Heart right ventricle (tissue), 16 donors: ENCODE measurements around the gene YBX2. TPM values are rescaled to one million over a fixed set of nuclear protein-coding genes. Genes with fewer than 3 reads are reported as not detected.
A peak's percentile ranks its signal among the peaks of the same experiment; 100 is the strongest.

ENCODE experiments used
- ATAC-seq, 8 donors: fragments of 200-7000 bp; cut with Tn5 transposase; one replicate each; pipeline ENCODE4 v1.9.1; 2020; ENCODE audit warnings: mild to moderate bottlenecking in 8 of 8, moderate library complexity in 8 of 8, moderate number of reproducible peaks in 1 of 8
- DNase-seq, 2 donors: peaks; one replicate each; pipeline ENCODE4 v3.0.0-alpha.2; 2020
- H3K27ac ChIP-seq, 10 donors: fragments of 200-600 bp; sonication (generic) in 2 of 10; one replicate each; pipeline versions ENCODE4 v1.5.0 to v1.8.0; 2020 to 2022; ENCODE audit warnings: mild to moderate bottlenecking in 3 of 10
- H3K27me3 ChIP-seq, 7 donors: fragments of 200-600 bp; one replicate each; pipeline ENCODE4 v1.8.0; 2021 to 2022; ENCODE audit warnings: mild to moderate bottlenecking in 2 of 7
- H3K36me3 ChIP-seq, 9 donors: fragments of 200-600 bp; sonication (generic) in 1 of 9; one replicate each; pipeline versions ENCODE4 v1.5.0 to v1.8.0; 2020 to 2022; ENCODE audit warnings: mild to moderate bottlenecking in 2 of 9
- H3K4me1 ChIP-seq, 9 donors: fragments of 200-600 bp; sonication (generic) in 1 of 9; one replicate each; pipeline versions ENCODE4 v1.5.0 to v1.8.0; 2020 to 2022; ENCODE audit warnings: mild to moderate bottlenecking in 4 of 9
- H3K4me3 ChIP-seq, 10 donors: fragments of 200-600 bp; sonication (generic) in 2 of 10; one replicate each; pipeline versions ENCODE4 v1.5.0 to v1.8.0; 2020 to 2022; ENCODE audit warnings: mild to moderate bottlenecking in 7 of 10, moderate library complexity in 2 of 10
- H3K9me3 ChIP-seq, 11 donors: fragments of 200-600 bp in 10 of 11; sonication (generic) in 2 of 11; one replicate each; pipeline versions ENCODE4 v1.5.0 to v1.8.0; 2013 to 2022; ENCODE audit warnings: mild to moderate bottlenecking in 2 of 11, control low read depth in 1 of 11, moderate library complexity in 1 of 11
- CTCF ChIP-seq, 9 donors: fragments of 200-600 bp; sonication (generic) in 2 of 9; IDR thresholded peaks; one replicate each; pipeline versions ENCODE4 v1.5.0 to v1.8.0; 2021 to 2022; ENCODE audit warnings: antibody characterized with exemption in 9 of 9, mild to moderate bottlenecking in 5 of 9, moderate library complexity in 1 of 9
- WGBS, 2 donors: extraction: QIAGEN DNeasy Blood & Tissue Kit; methylation state at CpG; one replicate each; pipeline ENCODE4 v1.1.7; 2013; ENCODE audit warnings: inconsistent platforms in 1 of 2; 5-methylcytosine and 5-hydroxymethylcytosine counted together
- intact Hi-C, 10 donors: fragments of 100-400 bp; cut with DNase I; formaldehyde crosslinking; loops; one replicate each; pipeline versions ENCODE4 v1.11.1 to v1.14.2; 2022
- polyA plus RNA-seq, 2 donors: library from polyadenylated mRNA; stranded (reverse); fragments of 200-250 nt; gene quantifications; one replicate each; pipeline ENCODE4 v1.2.3, GENCODE V29; 2013
- total RNA-seq, 10 donors: library from RNA; stranded (reverse); fragmentation: NEBNext Ultra II Directional in 3 of 10; extraction: Animal tissue kit (Norgen Biotek cat#: 25700) in 3 of 10; gene quantifications; one replicate each; pipeline versions ENCODE4 v1.2.1 to v1.2.4, GENCODE V29; 2021 to 2023
- donor health status: Arrhythmogenic right ventricular cardiomyopathy.
- donor health status: ischemic (EF 13 %, LVEDD 7.1; RV severe dilation, severe dysfunction).
- donor health status: healthy with polysubstance abuse.
- donor health status: DM: no; HTN: yes; CAD: no.
- donor health status: DM: no; HTN: no; CAD: no.
- donor health status: ischemic (EF 25% LVEDD 6.9; RV normal size, moderate dysfunction).
- donor health status: ischemic (EF 25% LVEDD 5.7; RV mildly dilated, moderate dysfunction).
- donor health status: healthy.
- donor health status: DM: yes; HTN: yes; CAD: no.
- donor health status: Ischemic cardiomyopathy.
- donor health status: ischemic (EF 35%, LVEDD 5.7; RV mildly dilated, moderate dysfunction).
- donor health status: nonischemic (EF 11% LVEDD 7.7; RV severe dilation, severe dysfunction).
- donor health status: DM: yes; HTN: yes; CAD: no.
- donor health status: PGD.
- donor health status: ischemic (EF 29% LVEDD 5.4; RV normal size, mild dysfunction).
- donor health status: nonischemic (EF 23%, LVEDD 6.1; RV moderate dilation, normal function).

The YBX2 gene
- total and polyA plus RNA-seq, 12 donors, result 0.42 to 2.6 (median 1.2) TPM

- ATAC-seq, result no peak
- peaks cover 14 to 44% (median 38%) of the 10 kb centered on the region in 7 donors for H3K27me3 ChIP-seq
- H3K9me3 ChIP-seq, result no peaks in the 10 kb centered on the region
- intact Hi-C loops, result loop anchor here in 2 of 10 donors (10.0 kb wide), 2 partner anchors 305 to 315 kb away; partner anchors contain the start of genes CD68 (in 1 of the 2) and SENP3 (in 1 of the 2)
- no peak overlapping the region for H3K27ac ChIP-seq
- peaks cover 0 to 53% (median 37%) of the 10 kb centered on the region in 9 donors for H3K36me3 ChIP-seq
- peaks cover 7 to 41% (median 29%) of the 10 kb centered on the region in 9 donors for H3K4me1 ChIP-seq
- TF ChIP-seq CTCF (IDR thresholded peaks at IDR 0.05), result no peak
- no peak overlapping the region for H3K4me3 ChIP-seq
- 93 to 97% methylated on average over 6 of the region's 6 CpGs for WGBS, 2 donors
- DNase-seq, result no peak
Measured at GRCh38 chr17:7259555-7259889, 34.9 kb downstream of the YBX2 start.

GRCh38 chr17:7258731-7259554, 35.5 kb downstream of the YBX2 start:
- peak in 1 of 8 donors; percentile 20 for ATAC-seq
- WGBS, 2 donors, result 89 to 96% methylated on average over 7 of the region's 7 CpGs
- Histone ChIP-seq H3K36me3 (peaks cover 0 to 59% (median 42%) of the 10 kb centered on the region in 9 donors), H3K4me1 (peaks cover 7 to 41% (median 29%) of the 10 kb centered on the region in 9 donors), H3K27ac (no peak overlapping the region), H3K27me3 (peaks cover 14 to 38% (median 35%) of the 10 kb centered on the region in 7 donors), H3K4me3 (no peak overlapping the region), H3K9me3 (no peaks in the 10 kb centered on the region)
- no peak for TF ChIP-seq CTCF (IDR thresholded peaks at IDR 0.05)
- DNase-seq, result no peak
- intact Hi-C loops, result loop anchor here in 2 of 10 donors (10.0 kb wide), 2 partner anchors 306 to 316 kb away; partner anchors contain the start of genes CD68 (in 1 of the 2) and SENP3 (in 1 of the 2)

GRCh38 chr17:7256766-7257456, 37.5 kb downstream of the YBX2 start:
- ATAC-seq (no peak), DNase-seq (no peak)
- intact Hi-C loops, result loop anchor here in 2 of 10 donors (10.0 kb wide), 2 partner anchors 308 to 318 kb away; partner anchors contain the start of genes CD68 (in 1 of the 2) and SENP3 (in 1 of the 2)
- H3K9me3 ChIP-seq, result no peaks in the 10 kb centered on the region
- 89 to 91% methylated on average over 8 of the region's 8 CpGs for whole genome bisulfite sequencing, 2 donors
- TF ChIP-seq CTCF (IDR thresholded peaks at IDR 0.05), result no peak
- H3K27ac ChIP-seq, result no peak overlapping the region
- no peak overlapping the region for H3K4me3 ChIP-seq
- peaks cover 5 to 36% (median 25%) of the 10 kb centered on the region in 9 donors for H3K4me1 ChIP-seq
- H3K27me3 ChIP-seq, result peaks cover 4 to 18% (median 15%) of the 10 kb centered on the region in 7 donors
- H3K36me3 ChIP-seq, result peaks cover 0 to 67% (median 43%) of the 10 kb centered on the region in 9 donors

- Histone ChIP-seq H3K9me3 (no peaks in the 10 kb centered on the region), H3K4me1 (peaks cover 5 to 33% (median 26%) of the 10 kb centered on the region in 9 donors), H3K27ac (no peak overlapping the region), H3K4me3 (no peak overlapping the region), H3K36me3 (peaks cover 0 to 64% (median 43%) of the 10 kb centered on the region in 9 donors), H3K27me3 (no peaks in the 10 kb centered on the region)
- intact Hi-C loops, result loop anchor here in 3 of 10 donors (5.0 to 10.0 kb wide), 3 partner anchors 43 to 320 kb away; partner anchors contain the start of genes CD68 (in 1 of the 3) and SENP3 (in 1 of the 3)
- no peak for TF ChIP-seq CTCF (IDR thresholded peaks at IDR 0.05)
- 92 to 95% methylated on average over 4 of the region's 4 CpGs for WGBS, 2 donors
- ATAC-seq (no peak), DNase-seq (no peak)
Measured at GRCh38 chr17:7254511-7254910, 39.9 kb downstream of the YBX2 start.
